KG1 (cell line): ENCODE data around the gene HIC2.
"Not testable (repeated sequence)": the region's sequence is repeated elsewhere in the genome, so short reads cannot be mapped to it uniquely, and the experiment has no call there.

ENCODE experiments used
- DNase-seq: peaks from one replicate; lab custom pipeline; 2025; lab: John Stamatoyannopoulos, UW

The HIC2 gene, protein sequence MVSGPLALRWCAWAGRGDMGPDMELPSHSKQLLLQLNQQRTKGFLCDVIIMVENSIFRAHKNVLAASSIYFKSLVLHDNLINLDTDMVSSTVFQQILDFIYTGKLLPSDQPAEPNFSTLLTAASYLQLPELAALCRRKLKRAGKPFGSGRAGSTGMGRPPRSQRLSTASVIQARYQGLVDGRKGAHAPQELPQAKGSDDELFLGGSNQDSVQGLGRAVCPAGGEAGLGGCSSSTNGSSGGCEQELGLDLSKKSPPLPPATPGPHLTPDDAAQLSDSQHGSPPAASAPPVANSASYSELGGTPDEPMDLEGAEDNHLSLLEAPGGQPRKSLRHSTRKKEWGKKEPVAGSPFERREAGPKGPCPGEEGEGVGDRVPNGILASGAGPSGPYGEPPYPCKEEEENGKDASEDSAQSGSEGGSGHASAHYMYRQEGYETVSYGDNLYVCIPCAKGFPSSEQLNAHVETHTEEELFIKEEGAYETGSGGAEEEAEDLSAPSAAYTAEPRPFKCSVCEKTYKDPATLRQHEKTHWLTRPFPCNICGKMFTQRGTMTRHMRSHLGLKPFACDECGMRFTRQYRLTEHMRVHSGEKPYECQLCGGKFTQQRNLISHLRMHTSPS

DNA sequence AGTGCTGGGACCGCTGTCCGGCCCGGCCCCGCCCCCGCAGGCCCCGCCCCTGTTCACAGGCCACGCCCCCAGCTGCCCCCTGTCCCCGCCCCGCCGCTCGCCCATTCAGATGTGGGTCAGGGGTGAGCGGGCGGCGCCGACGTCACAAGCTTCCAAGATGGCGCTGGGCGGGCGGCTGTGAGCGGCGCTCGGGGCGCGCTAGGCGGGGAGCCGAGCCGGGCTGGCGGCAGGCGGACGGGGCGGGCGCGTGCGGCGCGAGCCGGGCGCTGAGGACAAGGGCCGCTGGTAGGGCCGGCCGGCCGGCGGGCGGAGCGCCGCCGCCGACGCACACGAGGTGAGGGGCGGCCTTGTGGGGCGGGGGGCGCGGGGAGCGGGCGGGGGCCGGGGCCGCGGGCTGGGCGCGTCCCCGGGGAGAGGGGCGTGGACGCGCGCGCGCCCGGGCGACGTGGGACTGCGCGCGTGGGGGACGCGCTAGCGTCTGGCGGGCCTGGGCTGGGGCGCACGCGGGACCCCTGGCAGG, at the start of gene HIC2:
HIC2 (plus strand) TSS at position 145 of the 520 bp plus-strand sequence. CDS start 25,461 bp downstream, outside the sequence.
- DNase-seq, result not testable (repeated sequence)

DNA sequence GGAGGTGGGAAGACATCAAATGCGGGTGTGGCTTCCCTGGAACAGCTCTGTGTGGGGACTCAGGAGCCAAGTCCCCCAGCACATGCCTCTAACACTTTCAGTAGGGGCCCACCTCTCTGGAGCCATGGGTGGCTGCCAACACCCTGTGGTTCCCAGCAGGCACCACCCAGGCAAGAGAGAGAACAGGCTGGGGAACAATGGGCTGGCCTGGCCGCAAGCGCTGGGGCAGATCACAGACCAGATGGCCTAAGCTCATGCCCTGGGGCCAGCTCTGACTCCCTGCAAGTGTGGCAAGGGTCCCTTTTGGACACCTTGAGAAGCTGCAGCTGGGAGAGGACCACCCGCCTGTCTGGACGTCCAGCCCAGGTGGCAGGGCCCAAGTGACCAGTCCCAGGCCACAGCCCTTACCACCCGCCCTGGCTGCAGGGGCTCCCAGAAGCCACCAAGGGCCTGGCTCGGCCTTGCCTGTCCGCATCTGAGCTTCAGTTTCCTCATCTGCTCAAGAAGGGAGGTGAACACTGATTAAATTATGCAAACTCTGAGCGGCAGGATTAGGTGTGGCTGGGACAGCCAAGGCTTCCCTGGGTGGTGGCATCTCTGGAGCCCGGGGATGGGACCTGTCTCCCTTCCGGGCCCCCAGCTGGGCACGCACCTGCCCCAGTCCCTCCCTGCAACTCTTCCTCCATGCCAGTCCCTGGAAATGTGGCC, 48.4 kb upstream of the HIC2 start:
- DNase-seq, result not testable (repeated sequence)

DNA sequence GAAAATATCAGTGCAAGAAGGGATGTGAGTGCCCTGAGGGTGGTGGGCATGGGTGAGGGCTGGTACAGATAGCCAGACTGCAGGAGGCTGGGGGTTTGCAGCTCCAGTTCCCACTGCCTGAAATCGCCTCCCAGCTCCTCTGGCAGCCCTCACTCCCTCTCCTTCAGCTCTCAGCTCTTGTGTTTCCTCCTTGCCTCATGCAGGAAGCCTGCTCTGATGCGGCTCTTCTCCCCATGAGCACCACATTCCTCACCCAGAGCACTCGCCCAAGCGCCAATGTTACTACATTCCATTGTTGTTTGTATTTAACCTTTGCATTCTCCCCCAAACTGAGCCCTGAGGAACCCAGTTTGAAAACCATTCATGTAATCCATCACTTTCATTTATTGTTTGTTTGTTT, 41.3 kb upstream of the HIC2 start:
- not testable (repeated sequence) for DNase-seq

DNA sequence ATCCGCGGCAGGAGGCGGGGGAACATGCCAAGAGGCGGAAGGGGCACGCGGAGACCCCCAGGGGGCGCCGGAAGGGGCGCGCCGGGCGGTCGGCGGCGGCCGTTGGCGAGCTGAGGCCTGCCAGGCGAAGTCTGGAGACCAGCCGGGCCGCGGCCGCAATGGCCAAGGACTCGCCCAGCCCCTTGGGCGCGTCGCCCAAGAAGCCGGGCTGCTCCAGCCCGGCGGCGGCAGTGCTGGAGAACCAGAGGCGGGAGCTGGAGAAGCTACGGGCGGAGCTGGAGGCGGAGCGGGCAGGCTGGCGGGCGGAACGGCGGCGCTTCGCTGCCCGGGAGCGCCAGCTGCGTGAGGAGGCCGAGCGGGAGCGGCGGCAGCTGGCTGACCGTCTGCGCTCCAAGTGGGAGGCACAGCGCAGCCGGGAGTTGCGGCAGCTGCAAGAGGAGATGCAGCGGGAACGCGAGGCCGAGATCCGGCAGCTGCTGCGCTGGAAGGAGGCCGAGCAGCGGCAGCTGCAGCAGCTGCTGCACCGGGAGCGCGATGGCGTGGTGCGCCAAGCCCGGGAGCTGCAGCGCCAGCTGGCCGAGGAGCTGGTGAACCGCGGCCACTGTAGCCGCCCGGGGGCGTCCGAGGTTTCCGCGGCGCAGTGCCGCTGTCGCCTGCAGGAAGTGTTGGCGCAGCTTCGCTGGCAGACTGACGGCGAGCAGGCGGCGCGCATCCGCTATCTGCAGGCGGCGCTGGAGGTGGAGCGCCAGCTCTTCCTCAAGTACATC, 33.3 kb upstream of the HIC2 start, which contains the start of gene RIMBP3B:
RIMBP3B (plus strand) TSS at position 51 of the 767 bp plus-strand sequence; CDS start at position 159, 108 bp downstream.
- DNase-seq, result not testable (repeated sequence)

DNA sequence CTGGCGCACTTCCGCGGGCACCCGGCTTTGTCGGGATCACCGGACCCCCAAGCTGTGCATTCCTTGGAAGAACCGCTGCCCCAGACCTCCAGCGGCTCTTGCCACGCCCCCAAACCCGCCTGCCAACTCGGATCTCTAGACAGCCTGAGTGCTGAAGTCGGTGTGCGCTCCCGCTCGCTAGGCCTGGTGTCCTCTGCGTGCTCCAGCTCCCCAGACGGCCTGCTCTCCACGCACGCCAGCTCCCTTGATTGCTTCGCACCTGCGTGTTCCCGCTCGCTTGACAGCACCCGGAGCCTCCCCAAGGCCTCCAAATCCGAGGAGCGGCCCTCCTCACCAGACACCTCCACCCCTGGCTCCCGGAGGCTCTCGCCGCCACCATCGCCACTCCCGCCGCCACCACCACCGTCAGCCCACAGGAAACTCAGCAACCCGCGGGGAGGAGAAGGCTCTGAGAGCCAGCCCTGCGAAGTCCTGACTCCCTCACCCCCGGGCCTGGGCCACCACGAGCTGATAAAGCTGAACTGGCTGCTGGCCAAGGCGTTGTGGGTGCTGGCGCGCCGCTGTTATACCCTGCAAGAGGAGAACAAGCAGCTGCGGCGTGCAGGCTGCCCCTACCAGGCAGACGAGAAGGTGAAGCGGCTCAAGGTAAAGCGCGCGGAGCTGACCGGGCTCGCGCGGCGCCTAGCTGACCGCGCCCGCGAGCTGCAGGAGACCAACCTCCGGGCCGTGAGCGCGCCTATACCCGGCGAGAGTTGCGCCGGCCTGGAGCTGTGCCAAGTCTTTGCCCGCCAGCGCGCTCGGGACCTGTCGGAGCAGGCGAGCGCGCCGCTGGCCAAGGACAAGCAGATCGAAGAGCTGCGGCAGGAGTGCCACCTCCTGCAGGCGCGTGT, 32.5 kb upstream of the HIC2 start:
- DNase-seq, result not testable (repeated sequence)

DNA sequence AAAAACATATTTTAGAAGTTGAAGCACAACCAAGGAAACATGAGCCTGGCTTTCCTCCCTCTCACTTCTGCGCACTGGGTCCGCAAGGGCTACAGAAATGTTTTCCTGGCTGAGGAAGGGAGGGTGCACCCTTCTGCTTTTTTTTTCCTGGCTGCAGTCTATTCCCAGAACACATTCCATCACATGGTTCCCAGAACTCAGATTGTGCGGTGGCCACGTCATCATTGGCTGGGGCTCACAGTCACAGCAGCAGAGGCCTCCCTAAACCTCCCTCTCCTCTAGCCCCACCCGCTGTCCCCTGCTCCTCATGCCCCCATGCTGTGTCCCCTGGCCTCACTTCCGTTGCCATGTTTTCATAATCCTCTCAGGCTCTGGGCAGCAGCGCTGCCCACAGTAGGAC, 27.7 kb upstream of the HIC2 start:
- not testable (repeated sequence) for DNase-seq

DNA sequence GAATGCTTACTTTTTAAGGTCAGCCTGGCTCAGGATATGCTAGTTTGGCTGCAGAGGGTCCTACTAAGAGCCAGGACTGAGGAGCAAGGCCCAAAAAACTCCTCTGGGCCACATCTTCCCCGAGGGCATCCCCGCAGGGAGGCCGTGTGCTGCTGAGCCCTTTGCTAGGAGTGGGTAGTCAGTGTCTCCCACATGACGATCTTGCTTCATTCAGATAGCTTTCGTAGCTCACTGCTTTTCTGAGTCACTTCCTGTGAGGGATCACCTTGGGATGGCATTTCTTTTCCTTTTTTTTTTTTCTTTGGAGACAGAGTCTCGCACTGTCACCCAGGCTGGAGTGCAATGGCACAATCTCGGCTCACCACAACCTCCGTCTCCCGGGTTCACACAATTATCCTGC, 27.2 kb upstream of the HIC2 start:
- DNase-seq, result not testable (repeated sequence)

DNA sequence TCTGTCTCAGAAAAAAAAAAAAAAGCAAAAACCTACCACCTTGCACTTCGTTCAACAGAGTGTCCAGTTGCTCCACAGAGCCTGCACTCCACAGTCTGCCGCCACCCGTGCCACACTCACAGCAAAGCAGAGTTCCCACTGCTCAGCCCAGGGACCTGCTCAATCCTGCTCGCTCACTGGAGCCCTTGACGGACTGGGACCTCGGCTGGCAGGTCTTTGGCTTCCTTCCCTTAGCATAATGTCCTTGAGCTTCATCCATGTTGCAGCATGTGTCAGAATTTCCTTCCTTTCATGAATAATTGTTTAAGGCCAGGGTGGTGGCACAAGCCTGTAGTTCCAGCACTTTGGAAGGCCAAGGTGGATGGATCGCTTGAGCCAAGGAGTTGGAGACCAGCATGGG, 22.6 kb upstream of the HIC2 start:
- DNase-seq, result not testable (repeated sequence)

DNA sequence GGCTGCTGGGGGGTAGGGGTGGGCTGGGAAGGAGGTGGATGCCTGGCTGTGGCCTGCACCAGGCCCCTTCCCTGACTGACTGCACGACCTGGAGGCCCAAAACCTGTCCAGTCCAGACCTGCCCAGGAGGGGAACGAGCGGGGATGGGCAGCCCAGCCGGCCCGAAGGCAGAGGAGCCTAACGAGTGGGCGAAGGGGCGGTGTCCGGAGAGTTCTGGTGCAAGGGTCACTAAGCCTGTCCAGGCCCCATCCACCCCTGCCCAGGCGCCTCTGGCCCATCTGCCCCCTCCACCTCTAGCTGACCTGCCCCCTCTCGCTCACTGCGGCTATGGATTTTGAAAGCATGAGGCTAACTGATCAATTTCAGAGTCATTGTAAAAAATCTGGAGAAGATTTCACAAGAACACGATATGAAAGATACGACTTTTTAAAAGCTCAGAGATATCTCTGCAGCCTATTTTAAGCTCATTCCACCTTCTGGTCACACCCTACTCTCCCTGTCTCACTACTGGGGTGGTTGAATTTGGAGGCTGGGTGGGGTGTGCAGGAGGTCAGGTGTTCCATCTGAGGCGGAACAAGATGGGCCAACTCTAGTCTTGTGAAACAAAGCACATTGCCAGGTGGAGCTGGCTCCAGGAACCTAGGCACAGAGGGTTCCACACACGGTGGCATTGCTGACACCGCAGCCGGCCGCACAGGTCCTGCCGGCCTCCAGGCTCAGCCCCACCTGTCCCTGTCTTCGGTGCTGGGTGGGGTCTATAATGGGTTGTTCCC, 15.8 kb upstream of the HIC2 start:
- not testable (repeated sequence) for DNase-seq

DNA sequence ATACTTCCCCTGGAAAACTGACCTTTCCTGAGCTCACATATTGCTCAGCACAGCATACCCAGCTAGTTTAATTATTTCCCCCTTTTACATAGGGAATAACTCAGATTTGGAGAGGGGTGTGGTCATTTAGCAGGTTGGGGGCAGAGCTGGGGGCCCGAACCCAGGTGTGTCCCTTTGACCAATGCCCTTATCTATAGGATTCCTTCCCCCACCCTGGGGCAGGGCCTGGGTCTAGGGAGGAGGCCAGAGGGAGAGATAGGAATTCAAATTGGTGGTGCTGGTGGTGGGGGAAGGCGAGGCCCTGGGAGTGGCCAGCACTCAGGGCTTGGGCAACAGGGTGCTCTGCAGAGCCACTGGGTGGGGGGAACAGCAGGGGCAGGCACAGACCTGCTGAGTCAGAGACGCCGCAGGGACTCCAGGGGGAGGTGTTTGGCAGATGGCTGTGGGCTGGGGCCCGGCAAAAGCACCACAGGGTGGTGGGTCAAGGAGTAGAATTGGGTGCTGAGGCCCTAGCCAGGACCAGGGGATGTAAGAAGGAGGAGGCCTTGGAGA, 14.3 kb upstream of the HIC2 start:
- not testable (repeated sequence) for DNase-seq

DNA sequence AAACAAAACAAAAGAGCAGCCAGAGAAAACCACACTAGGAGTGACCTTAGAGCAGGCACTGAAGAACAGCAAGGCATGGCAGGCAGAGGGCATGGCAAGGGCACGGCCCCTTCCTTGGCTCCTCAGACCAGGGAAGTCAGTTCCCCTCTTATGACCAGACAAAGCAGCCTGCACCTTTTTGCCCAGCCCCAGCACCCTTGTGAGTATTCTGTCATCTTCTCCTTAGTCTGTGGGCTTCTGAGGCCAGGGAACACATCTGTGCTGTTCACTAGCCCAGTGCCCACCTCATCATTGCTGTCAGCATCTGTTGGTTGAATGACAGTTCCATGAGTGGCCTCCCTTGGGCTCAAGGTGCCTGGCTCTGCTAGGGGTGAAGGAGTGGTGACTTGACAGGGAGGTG, 10.0 kb upstream of the HIC2 start:
- not testable (repeated sequence) for DNase-seq

DNA sequence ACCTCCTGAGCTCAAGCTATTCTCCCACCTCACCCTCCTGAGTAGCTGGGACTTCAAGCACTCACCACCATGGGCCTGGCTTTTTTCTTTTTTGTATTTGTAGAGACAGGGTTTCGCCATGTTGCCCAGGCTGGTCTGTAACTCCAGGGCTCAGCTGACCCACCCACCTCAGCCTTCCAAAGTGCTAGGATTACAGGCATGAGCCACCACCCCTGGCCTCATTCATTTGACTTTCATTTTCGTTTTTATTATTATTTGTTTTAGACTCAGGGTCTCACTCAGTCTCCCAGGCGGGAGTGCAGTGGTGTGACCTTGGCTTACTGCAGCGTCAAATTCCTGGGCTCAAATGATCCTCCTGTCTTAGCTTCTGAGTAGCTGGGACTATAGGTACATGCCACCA, 9.4 kb upstream of the HIC2 start:
- not testable (repeated sequence) for DNase-seq

DNA sequence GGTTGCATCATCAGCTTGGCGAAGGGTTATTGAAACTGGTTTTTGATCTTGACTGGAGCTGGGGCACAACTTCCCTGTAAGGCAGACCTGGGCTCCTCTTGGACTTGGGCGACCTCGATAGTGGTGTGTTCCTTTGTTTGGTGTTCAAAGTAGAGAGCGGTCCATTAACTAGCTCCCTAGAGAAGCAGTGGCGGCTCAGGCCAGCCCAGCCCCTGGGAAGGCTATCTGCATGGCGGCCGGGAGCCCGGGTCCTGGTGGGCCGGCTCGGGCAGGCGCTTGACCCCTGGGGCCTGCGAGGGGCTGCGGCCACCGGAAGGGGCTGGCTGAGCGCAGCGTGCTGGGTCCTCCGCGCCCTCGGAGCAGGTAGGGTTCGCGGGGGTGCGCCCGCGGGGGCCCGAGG, 796 bp upstream of the HIC2 start:
- not testable (repeated sequence) for DNase-seq

DNA sequence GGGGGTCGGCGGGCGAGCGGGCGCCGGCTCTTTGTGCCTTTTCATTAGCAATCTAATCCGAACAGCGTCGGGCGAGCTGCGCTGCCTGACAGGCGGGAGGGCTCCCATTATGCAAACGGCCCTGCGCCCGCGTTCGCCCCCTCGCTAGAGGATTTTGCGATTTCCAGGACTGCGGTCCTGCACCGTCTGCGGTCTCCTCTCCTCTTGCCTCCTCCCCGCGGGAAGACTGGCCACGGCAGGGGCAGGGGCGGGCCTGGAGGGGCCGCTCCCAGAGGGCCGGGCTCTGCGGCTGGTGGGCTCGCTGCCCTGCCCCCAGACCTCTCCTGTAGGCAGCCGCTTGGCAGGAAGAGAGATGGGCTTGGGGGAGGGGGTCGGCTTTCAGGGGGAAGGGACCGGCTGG, 682 bp downstream of the HIC2 start:
- not testable (repeated sequence) for DNase-seq

DNA sequence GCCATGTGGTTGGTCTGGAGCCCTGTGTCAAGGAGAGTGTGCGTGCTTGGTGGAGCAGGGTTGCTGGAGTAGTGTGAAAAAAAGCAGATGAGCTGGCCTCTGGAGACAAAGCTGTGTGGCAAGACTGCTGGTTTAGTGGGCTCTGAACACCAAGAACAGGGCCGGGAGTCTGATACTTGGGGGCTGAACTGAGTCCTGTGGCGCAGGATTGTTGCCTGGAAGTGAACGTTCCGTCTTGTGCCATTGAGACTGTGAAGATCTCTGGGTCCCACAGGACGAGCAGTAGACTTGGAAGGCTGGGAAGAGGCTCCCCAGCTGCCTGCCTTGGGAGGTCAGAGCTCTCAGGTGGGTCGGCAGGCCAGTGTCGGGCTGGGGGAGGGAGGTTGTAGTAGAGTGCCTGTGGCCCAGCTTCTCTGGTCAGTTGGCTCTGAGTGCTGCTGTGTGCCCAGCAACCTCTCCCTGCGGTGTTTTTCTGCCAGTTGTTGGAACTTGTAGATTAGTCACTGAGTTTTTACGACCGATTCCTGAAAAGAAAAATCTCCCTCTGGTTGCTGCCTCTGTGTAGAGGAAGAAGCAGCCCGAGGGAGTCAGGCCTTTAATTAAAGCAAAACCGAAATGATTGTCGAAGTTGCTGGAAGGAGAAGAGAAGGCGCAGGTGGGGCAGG, 1.9 kb downstream of the HIC2 start:
- DNase-seq, result not testable (repeated sequence)

DNA sequence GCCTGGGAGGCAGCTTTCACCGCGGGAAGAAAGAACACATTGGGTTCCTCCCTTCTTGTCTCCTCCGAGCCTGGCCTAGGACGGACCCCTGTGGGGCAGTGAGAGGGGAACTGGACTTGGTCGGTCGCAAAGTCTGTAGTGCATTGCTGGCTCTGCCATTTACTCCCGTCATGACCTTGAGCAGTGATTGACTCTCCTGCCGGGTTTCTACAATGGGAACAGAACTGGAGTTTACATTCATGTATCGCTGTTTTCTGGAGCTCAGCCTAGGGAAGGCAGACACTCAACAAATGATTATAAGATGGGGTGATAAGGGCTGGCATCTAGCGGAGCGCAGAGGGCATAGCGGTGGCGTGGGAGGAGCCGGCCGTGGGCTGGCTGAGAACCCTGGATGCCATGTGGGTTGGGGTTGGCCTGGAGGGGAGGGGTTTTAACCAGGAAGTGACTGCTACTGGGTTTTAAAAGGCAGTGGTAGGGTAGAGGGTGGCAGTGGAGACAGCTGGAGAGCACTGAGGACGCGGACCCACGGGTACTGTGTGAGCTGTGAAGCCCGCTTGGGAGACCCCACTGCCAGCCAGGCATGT, 3.1 kb downstream of the HIC2 start:
- not testable (repeated sequence) for DNase-seq

DNA sequence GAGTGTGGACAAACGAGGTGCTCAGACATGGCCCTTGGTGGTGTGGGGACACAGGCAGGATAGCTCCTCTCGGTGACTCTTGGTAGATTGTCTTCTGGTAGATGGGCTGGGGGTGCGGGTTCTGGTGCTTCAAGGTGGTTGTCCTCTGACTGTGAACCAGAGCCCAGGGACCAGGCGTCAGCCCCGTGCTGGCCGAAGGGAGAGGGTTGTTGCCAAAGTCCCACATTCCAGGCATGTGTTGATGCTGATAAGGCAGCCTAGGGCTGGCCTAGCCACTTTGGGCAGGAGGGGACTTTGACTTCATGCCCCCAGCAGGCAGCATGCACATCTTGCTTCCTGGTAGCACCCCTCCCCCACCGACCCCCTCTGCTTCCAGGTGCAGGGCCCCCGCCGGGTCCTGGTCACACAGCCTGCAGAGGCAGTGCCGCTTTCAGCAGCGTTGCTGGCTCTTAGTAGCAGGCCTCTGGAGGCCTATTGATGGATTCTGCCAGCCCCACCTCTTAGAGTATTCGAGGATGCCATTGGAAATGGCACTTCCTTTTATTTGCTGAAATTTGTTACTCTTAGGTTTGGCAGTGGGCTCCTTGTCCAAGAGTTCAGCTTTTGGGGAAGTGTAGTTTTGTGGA, 7.0 kb downstream of the HIC2 start:
- not testable (repeated sequence) for DNase-seq
